Activated CD4-positive, alpha-beta T cell treated with anti-CD3 and anti-CD28 coated beads, Interleukin-2, amount 10 ng/mL, durations not matched to agents 24 days and 14 days (primary cell): ENCODE measurements around the gene ZNF766. TPM values are rescaled to one million over a fixed set of nuclear protein-coding genes. Genes with fewer than 3 reads are reported as not detected.
"Not testable (repeated sequence)": the region's sequence is repeated elsewhere in the genome, so short reads cannot be mapped to it uniquely, and the experiment has no call there.

ENCODE experiments used
- DNase-seq: peaks from one replicate; pipeline ENCODE4 v3.0.0; 2022
- H3K27ac Mint-ChIP-seq: one replicate; pipeline ENCODE4 v1.8.0; 2022; ENCODE audit warnings: mild to moderate bottlenecking, mixed read lengths
- H3K27me3 Mint-ChIP-seq: one replicate; pipeline ENCODE4 v1.8.0; 2022; ENCODE audit warnings: mixed read lengths
- H3K36me3 Mint-ChIP-seq: one replicate; pipeline ENCODE4 v1.8.0; 2022; ENCODE audit warnings: low read depth, mild to moderate bottlenecking, mixed read lengths
- H3K4me1 Mint-ChIP-seq: one replicate; pipeline ENCODE4 v1.8.0; 2021; ENCODE audit warnings: mixed read lengths
- H3K4me3 Mint-ChIP-seq: one replicate; pipeline ENCODE4 v1.8.0; 2022; ENCODE audit warnings: mild to moderate bottlenecking, moderate library complexity, mixed read lengths
- H3K9me3 Mint-ChIP-seq: one replicate; pipeline ENCODE4 v1.8.0; 2021; ENCODE audit warnings: mixed read lengths
- intact Hi-C: fragments of 100-400 bp; cut with micrococcal nuclease; formaldehyde crosslinking; loops from one replicate; pipeline ENCODE4 v1.15.1; 2023
- total RNA-seq: library from RNA; stranded (reverse); gene quantifications from 2 replicates; pipeline ENCODE4 v1.2.3, GENCODE V29; 2022

ZNF766 gene
- total RNA-seq, 1 donor from 2014 or later = 18.2 TPM

GRCh38 chr19:52237771-52238400, 31.5 kb upstream of the ZNF766 start:
- no peak overlapping the region for H3K27ac Mint-ChIP-seq
- intact Hi-C loops = loop anchor here (1.0 kb wide), 1 partner anchor 99 kb away; the partner anchor contains the start of gene ZNF616
- DNase-seq = peak; percentile 87
- no peaks in the 10 kb centered on the region for H3K9me3 Mint-ChIP-seq
- H3K4me1 Mint-ChIP-seq = no peaks in the 10 kb centered on the region
- H3K36me3 Mint-ChIP-seq = peaks cover 2% of the 10 kb centered on the region
- no peaks in the 10 kb centered on the region for H3K27me3 Mint-ChIP-seq
- no peak overlapping the region for H3K4me3 Mint-ChIP-seq

DNA sequence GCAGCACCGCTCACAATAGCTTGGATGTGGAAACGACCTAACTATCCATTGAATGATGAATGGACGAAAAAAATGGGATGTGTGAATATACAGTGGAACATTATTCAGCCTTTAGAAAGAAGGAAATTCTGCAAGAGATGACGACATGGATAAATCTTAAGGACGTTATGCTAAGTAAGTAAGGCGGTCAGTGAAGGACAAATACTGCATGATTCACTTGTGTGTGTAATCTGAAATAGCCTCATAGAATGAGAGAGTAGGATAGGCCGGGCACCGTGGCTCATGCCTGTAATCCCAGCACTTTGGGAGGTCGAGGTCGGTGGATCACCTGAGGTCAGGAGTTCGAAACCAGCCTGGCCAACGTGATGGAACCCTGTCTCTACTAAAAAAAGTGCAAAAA, 25.4 kb upstream of the ZNF766 start:
- Mint-ChIP-seq H3K36me3 (no peaks in the 10 kb centered on the region), H3K27ac (no peak overlapping the region), H3K4me1 (no peaks in the 10 kb centered on the region), H3K4me3 (no peak overlapping the region), H3K9me3 (peaks cover 3% of the 10 kb centered on the region), H3K27me3 (no peaks in the 10 kb centered on the region)
- intact Hi-C loops = loop anchor here (10.0 kb wide), 1 partner anchor 501 kb away; no protein-coding TSS in a partner anchor
- DNase-seq = no peak

DNA sequence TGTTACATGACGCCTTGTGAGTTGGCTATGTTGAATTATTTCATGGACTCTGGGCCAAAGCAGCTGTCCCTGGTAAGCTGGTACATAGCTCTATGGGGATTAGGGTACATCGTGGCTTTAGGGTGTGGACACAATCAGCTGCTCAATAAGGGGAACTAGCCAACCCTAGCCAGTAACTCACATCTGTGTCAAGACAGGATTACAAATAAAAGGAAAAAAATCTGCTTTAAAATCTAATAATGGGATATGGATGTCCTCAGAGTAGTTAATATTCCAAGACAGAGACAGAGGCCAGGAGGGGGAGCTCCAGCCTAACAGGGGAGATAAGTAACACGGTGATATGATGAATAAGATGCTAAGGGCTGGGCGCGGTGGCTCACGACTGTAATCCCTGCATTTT, 21.1 kb upstream of the ZNF766 start:
- Mint-ChIP-seq H3K36me3 (no peaks in the 10 kb centered on the region), H3K4me3 (no peak overlapping the region), H3K27me3 (no peaks in the 10 kb centered on the region), H3K4me1 (no peaks in the 10 kb centered on the region), H3K9me3 (peaks cover 17% of the 10 kb centered on the region), H3K27ac (no peak overlapping the region)
- intact Hi-C loops = loop anchor here (10.0 kb wide), 1 partner anchor 497 kb away; no protein-coding TSS in a partner anchor
- DNase-seq = peak; percentile 82

- no peaks in the 10 kb centered on the region for H3K4me1 Mint-ChIP-seq
- no peaks in the 10 kb centered on the region for H3K27me3 Mint-ChIP-seq
- H3K36me3 Mint-ChIP-seq = no peaks in the 10 kb centered on the region
- intact Hi-C loops = no loop called here
- H3K9me3 Mint-ChIP-seq = peaks cover 32% of the 10 kb centered on the region
- DNase-seq = no peak
- no peak overlapping the region for H3K4me3 Mint-ChIP-seq
- no peak overlapping the region for H3K27ac Mint-ChIP-seq
Measured at GRCh38 chr19:52258426-52258825, 11.0 kb upstream of the ZNF766 start.

GRCh38 chr19:52265556-52265955, 3.8 kb upstream of the ZNF766 start:
- H3K4me3 Mint-ChIP-seq, H3K36me3 Mint-ChIP-seq, H3K27me3 Mint-ChIP-seq, H3K27ac Mint-ChIP-seq, intact Hi-C loops, DNase-seq, H3K4me1 Mint-ChIP-seq: not testable (repeated sequence)
- H3K9me3 Mint-ChIP-seq = peaks cover 20% of the 10 kb centered on the region

DNA sequence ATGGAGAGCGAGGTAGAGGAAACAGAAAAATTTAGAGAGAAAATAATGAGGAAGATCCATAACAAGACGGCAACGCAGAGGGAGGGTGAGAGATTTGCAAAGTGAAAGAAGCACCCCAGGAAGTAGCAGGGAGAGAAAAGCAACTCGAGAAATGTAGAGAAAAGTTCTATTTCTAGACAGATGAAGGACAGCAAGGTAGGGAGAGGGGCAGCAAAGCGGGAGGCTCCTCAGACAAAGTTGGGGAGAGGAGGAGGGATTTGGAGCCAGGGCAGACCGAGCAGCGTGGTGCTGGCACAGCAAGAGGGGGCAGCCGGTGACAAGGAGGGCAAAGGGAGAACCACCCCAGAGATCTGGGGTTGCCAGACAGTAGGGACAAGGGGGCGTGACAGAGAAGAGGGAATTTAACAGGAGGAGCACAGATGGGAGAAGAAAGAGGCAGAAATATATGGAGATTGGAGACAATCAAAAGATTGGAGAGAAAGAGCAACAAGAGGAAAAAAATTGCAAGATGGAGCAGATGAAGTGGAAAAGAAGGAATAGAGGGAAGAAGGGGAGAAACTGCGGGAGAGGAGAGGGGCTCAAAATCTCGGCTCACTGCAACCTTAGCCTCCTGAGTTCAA, 989 bp downstream of the ZNF766 start:
- peaks cover 11% of the 10 kb centered on the region for H3K4me1 Mint-ChIP-seq
- peaks cover 22% of the 10 kb centered on the region for H3K9me3 Mint-ChIP-seq
- no peak for DNase-seq
- intact Hi-C loops = no loop called here
- peak overlapping the region; percentile 99 for H3K4me3 Mint-ChIP-seq
- peaks cover 50% of the 10 kb centered on the region for H3K36me3 Mint-ChIP-seq
- peak overlapping the region; percentile 96 for H3K27ac Mint-ChIP-seq
- no peaks in the 10 kb centered on the region for H3K27me3 Mint-ChIP-seq

GRCh38 chr19:52273301-52273700, 3.9 kb downstream of the ZNF766 start:
- Mint-ChIP-seq H3K27me3 (no peaks in the 10 kb centered on the region), H3K4me1 (peaks cover 13% of the 10 kb centered on the region), H3K27ac (no peak overlapping the region), H3K36me3 (peaks cover 77% of the 10 kb centered on the region), H3K9me3 (peaks cover 24% of the 10 kb centered on the region), H3K4me3 (no peak overlapping the region)
- no peak for DNase-seq
- intact Hi-C loops = no loop called here

DNA sequence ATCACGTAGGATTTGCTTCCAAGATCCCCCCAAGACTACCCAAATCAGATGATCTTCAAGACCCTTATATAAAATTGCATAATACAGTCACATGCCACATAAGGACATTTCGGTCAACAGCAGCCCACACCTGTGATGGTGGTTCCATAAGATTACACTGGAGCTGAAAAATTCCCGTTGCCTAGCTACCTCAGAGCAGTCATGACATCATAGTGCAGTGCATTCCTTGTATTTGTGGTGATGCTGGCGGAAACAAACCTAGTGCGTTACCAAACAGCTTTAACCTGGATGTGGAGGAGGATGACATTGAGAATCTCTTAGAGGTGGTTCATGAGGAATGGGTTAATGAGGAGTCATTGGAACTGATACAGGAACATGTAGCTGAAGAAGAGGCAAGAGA, 4.8 kb downstream of the ZNF766 start:
- Mint-ChIP-seq H3K36me3 (peaks cover 86% of the 10 kb centered on the region), H3K9me3 (peaks cover 29% of the 10 kb centered on the region), H3K4me1 (peaks cover 16% of the 10 kb centered on the region), H3K4me3 (no peak overlapping the region), H3K27ac (no peak overlapping the region), H3K27me3 (no peaks in the 10 kb centered on the region)
- intact Hi-C loops = no loop called here
- no peak for DNase-seq

- no peaks in the 10 kb centered on the region for H3K27me3 Mint-ChIP-seq
- H3K27ac Mint-ChIP-seq = no peak overlapping the region
- H3K9me3 Mint-ChIP-seq = peaks cover 33% of the 10 kb centered on the region
- intact Hi-C loops = no loop called here
- H3K4me3 Mint-ChIP-seq = no peak overlapping the region
- no peak for DNase-seq
- peaks cover 8% of the 10 kb centered on the region for H3K4me1 Mint-ChIP-seq
- peaks cover 86% of the 10 kb centered on the region for H3K36me3 Mint-ChIP-seq
Measured at GRCh38 chr19:52275988-52276387, 6.6 kb downstream of the ZNF766 start.

DNA sequence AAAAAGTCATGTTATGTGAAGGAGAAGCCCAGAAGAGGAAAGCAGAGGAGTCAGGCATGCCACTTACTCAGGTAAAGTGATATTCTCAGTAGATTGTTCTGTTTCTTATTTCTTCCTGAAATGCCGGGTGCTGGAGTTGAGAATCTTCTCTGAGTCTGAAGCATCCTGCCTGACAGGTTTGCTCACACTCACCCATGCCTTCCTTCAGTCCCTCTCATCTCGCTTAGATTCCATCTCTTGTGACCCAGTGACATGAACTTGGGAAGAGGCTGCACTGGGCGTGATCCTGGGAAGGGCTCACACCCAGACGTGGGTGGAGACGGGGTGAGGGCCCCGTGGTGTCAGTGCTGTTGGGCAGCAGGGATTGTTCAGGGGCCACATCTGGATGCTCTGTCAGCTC, 8.1 kb downstream of the ZNF766 start:
- H3K27me3 Mint-ChIP-seq = no peaks in the 10 kb centered on the region
- H3K4me3 Mint-ChIP-seq = no peak overlapping the region
- peaks cover 27% of the 10 kb centered on the region for H3K9me3 Mint-ChIP-seq
- H3K36me3 Mint-ChIP-seq = peaks cover 86% of the 10 kb centered on the region
- no peak for DNase-seq
- H3K4me1 Mint-ChIP-seq = peaks cover 5% of the 10 kb centered on the region
- intact Hi-C loops = no loop called here
- no peak overlapping the region for H3K27ac Mint-ChIP-seq

- no peaks in the 10 kb centered on the region for H3K4me1 Mint-ChIP-seq
- H3K9me3 Mint-ChIP-seq = peaks cover 35% of the 10 kb centered on the region
- H3K27me3 Mint-ChIP-seq = no peaks in the 10 kb centered on the region
- peaks cover 92% of the 10 kb centered on the region for H3K36me3 Mint-ChIP-seq
- no peak overlapping the region for H3K27ac Mint-ChIP-seq
- intact Hi-C loops = no loop called here
- no peak for DNase-seq
- no peak overlapping the region for H3K4me3 Mint-ChIP-seq
Measured at GRCh38 chr19:52286256-52286655, 16.9 kb downstream of the ZNF766 start.

DNA sequence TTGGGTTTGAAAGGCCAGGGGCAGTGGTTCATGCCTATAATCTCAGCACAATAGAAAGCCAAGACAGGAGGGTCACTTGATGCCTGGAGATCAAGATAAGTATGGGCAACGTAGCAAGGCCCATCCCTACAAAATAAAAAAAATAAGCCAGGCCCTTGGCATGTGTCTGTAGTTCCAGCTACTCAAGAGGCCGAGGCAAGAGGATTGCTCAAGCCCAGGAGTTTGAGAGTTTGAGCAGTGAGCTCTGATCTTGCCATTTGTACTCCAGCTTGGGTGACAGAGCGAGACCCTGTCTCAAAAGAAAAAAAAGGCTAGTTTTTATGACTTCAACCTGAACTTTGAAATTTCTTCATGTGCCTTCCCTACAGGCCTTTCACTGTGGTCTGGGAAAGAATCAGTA, 22.4 kb downstream of the ZNF766 start:
- Mint-ChIP-seq H3K27me3 (no peaks in the 10 kb centered on the region), H3K4me1 (peaks cover 3% of the 10 kb centered on the region), H3K27ac (no peak overlapping the region), H3K4me3 (no peak overlapping the region), H3K36me3 (peaks cover 67% of the 10 kb centered on the region), H3K9me3 (peaks cover 35% of the 10 kb centered on the region)
- intact Hi-C loops = loop anchor here (10.0 kb wide), 1 partner anchor 343 kb away; the partner anchor contains the start of gene ZNF83
- DNase-seq = no peak

DNA sequence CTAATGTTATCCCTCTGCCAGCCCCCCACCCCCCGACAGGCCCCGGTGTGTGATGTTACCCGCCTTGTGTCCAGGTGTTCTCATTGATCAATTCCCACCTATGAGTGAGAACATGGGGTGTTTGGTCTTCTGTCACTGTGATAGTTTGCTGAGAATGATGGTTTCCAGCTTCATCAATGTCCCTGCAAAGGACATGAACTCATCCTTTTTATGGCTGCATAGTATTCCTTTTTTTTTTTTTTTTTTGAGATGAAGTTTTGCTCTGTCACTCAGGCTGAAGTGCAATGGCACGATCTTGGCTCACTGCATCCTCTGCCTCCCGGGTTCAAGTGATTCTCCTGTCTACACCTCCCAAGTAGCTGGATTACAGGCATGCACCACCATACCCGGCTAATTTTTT, 23.6 kb downstream of the ZNF766 start:
- Mint-ChIP-seq H3K4me1 (peaks cover 12% of the 10 kb centered on the region), H3K36me3 (peaks cover 65% of the 10 kb centered on the region), H3K9me3 (peaks cover 35% of the 10 kb centered on the region)
- not testable (repeated sequence) for DNase-seq, H3K27ac Mint-ChIP-seq, H3K4me3 Mint-ChIP-seq, H3K27me3 Mint-ChIP-seq
- intact Hi-C loops = loop anchor here (10.0 kb wide), 1 partner anchor 342 kb away; the partner anchor contains the start of gene ZNF83

- DNase-seq = no peak
- Mint-ChIP-seq H3K9me3 (peaks cover 30% of the 10 kb centered on the region), H3K4me3 (peak overlapping the region; percentile 77), H3K27ac (peak overlapping the region; percentile 63), H3K36me3 (peaks cover 69% of the 10 kb centered on the region), H3K27me3 (peaks cover 5% of the 10 kb centered on the region), H3K4me1 (peaks cover 17% of the 10 kb centered on the region)
- intact Hi-C loops = loop anchor here (10.0 kb wide), 1 partner anchor 338 kb away; the partner anchor contains the start of gene ZNF83
Measured at GRCh38 chr19:52296400-52296772, 27.0 kb downstream of the ZNF766 start.
